GM12878 (cell line): ENCODE measurements around the gene CCNB1. TPM values are rescaled to one million over a fixed set of nuclear protein-coding genes. Genes with fewer than 3 reads are reported as not detected.

Source experiments
- ATAC-seq: fragments of 200-7000 bp; cut with Tn5 transposase; 3 replicates; pipeline ENCODE4 v1.9.1; 2020; ENCODE audit warnings: mild to moderate bottlenecking, moderate library complexity
- BruUV-seq: library from RNA; stranded (reverse); fragments of 400-500 nt; replicated peaks from 2 replicates; lab custom pipeline; 2021; lab: Mats Ljungman, UMichigan
- CTCF ChIA-PET: fragments of 300-600 bp; sonication (Branson Sonifier 250); formaldehyde crosslinking; extraction: SDS; loops from one replicate; lab custom pipeline; 2021; ENCODE audit warnings: inconsistent platforms; lab: Yijun Ruan, JAX
- POLR2A ChIA-PET: fragments of 350-600 bp; formaldehyde crosslinking; extraction: SDS; loops from one replicate; lab custom pipeline; 2021; ENCODE audit warnings: inconsistent platforms; lab: Charles Lee
- RAD21 ChIA-PET: fragments of 300-600 bp; sonication (Branson Sonifier 250); formaldehyde crosslinking; loops from one replicate; lab custom pipeline; 2023; ENCODE audit warnings: antibody characterized with exemption; ENCODE audit not compliant: unreplicated experiment; lab: Charles Lee
- SMC1A ChIA-PET: fragments of 300-600 bp; sonication (Branson Sonifier 250); formaldehyde crosslinking; loops from one replicate; lab custom pipeline; 2023; ENCODE audit not compliant: unreplicated experiment, uncharacterized antibody; lab: Charles Lee
- DNase-seq: peaks from one replicate; pipeline ENCODE4 v3.0.0-alpha.2; 2011; ENCODE audit warnings: low read depth, low spot score
- FAIRE-seq: peaks from 3 replicates; lab custom pipeline; 2011; peaks lifted over from hg19 to GRCh38; lab: Jason Lieb, UNC
- H2AFZ ChIP-seq: 2 replicates; pipeline ENCODE4 v1.6.0; 2011; ENCODE audit warnings: low read depth, low read length, control low read depth; ENCODE audit not compliant: control insufficient read depth
- H3K27ac ChIP-seq: 2 replicates; pipeline ENCODE4 v1.5.1; 2011; ENCODE audit warnings: control low read depth; ENCODE audit not compliant: control insufficient read depth, insufficient read depth
- H3K27me3 ChIP-seq, 2 experiments: replicated peaks in 1 of 2; 2 replicates each; pipeline versions ENCODE4 v1.6.0 to v1.6.1; 2011; ENCODE audit warnings: low read length in 1 of 2; ENCODE audit not compliant: control insufficient read depth in 2 of 2, insufficient read depth in 2 of 2
- H3K36me3 ChIP-seq, 2 experiments: 2 replicates each; pipeline ENCODE4 v1.5.1; 2011; ENCODE audit warnings: low read length in 1 of 2; ENCODE audit not compliant: control insufficient read depth in 2 of 2, insufficient read depth in 2 of 2
- H3K4me1 ChIP-seq: 2 replicates; pipeline ENCODE4 v1.6.1; 2011; ENCODE audit warnings: mild to moderate bottlenecking, low read length, moderate library complexity, mixed read lengths; ENCODE audit not compliant: control insufficient read depth, insufficient read depth
- H3K4me2 ChIP-seq: 2 replicates; pipeline ENCODE4 v1.6.0; 2011; ENCODE audit warnings: control low read depth; ENCODE audit not compliant: control insufficient read depth, insufficient read depth
- H3K4me3 ChIP-seq: fragments of 200-600 bp; sonication (generic); 2 replicates; pipeline ENCODE4 v1.5.1; 2016
- H3K79me2 ChIP-seq: 2 replicates; pipeline ENCODE4 v1.6.0; 2011; ENCODE audit warnings: low read length; ENCODE audit not compliant: control insufficient read depth, insufficient read depth
- H3K9ac ChIP-seq: 2 replicates; pipeline ENCODE4 v1.8.0; 2011; ENCODE audit warnings: low read length, control low read depth, mixed read lengths; ENCODE audit not compliant: control insufficient read depth, insufficient read depth
- H3K9me3 ChIP-seq: replicated peaks from 3 replicates; pipeline ENCODE4 v1.5.1; 2011; ENCODE audit warnings: mild to moderate bottlenecking, low read length; ENCODE audit not compliant: control insufficient read depth, insufficient read depth
- H4K20me1 ChIP-seq: 2 replicates; pipeline ENCODE4 v1.6.0; 2011; ENCODE audit not compliant: control insufficient read depth, insufficient read depth
- ATF7 ChIP-seq: fragments of 450-650 bp; IDR thresholded peaks from 2 replicates; pipeline ENCODE4 v1.6.1; 2016; ENCODE audit warnings: low read depth, mild to moderate bottlenecking
- BCL11A ChIP-seq: IDR thresholded peaks from 2 replicates; pipeline ENCODE4 v1.6.1; 2011; ENCODE audit warnings: low read depth, low read length
- CBFB ChIP-seq: IDR thresholded peaks from 2 replicates; pipeline ENCODE4 v1.6.1; 2016; ENCODE audit warnings: antibody characterized with exemption, low read depth
- CBX3 ChIP-seq: fragments of 200-600 bp; sonication (generic); IDR thresholded peaks from 2 replicates; pipeline ENCODE4 v1.6.1; 2016; ENCODE audit warnings: low read depth, borderline replicate concordance
- CBX5 ChIP-seq: sonication (generic); IDR thresholded peaks from 2 replicates; pipeline ENCODE4 v1.6.1; 2016; ENCODE audit warnings: low read depth, moderate library complexity, mild to moderate bottlenecking, inconsistent platforms
- GATAD2B ChIP-seq: fragments of 450-650 bp; conservative IDR thresholded peaks from 2 replicates; pipeline ENCODE4 v1.6.1; 2017; ENCODE audit warnings: low read depth, mild to moderate bottlenecking, moderate library complexity
- NFYA ChIP-seq: IDR thresholded peaks from 2 replicates; pipeline ENCODE4 v1.6.1; 2011; ENCODE audit warnings: low read depth, mild to moderate bottlenecking, low read length, improper control_type of control experiment, borderline replicate concordance
- NKRF ChIP-seq: fragments of 450-650 bp; conservative IDR thresholded peaks from 2 replicates; pipeline ENCODE4 v1.6.1; 2017; ENCODE audit warnings: mild to moderate bottlenecking, moderate library complexity
- NRF1 ChIP-seq: conservative IDR thresholded peaks from 2 replicates; pipeline ENCODE4 v1.6.1; 2011; ENCODE audit warnings: mild to moderate bottlenecking, low read depth, low read length, improper control_type of control experiment
- RB1 ChIP-seq: fragments of 450-650 bp; formaldehyde crosslinking; IDR thresholded peaks from 2 replicates; pipeline ENCODE4 v1.6.1; 2017; ENCODE audit warnings: mild to moderate bottlenecking, borderline replicate concordance
- SKIL ChIP-seq: fragments of 450-650 bp; IDR thresholded peaks from 2 replicates; pipeline ENCODE4 v1.6.1; 2017; ENCODE audit warnings: mild to moderate bottlenecking, low read depth, inconsistent platforms; ENCODE audit not compliant: poor library complexity, severe bottlenecking
- SMAD1 ChIP-seq: fragments of 450-650 bp; IDR thresholded peaks from 2 replicates; pipeline ENCODE4 v1.6.1; 2018; ENCODE audit warnings: mild to moderate bottlenecking, low read depth; ENCODE audit not compliant: partially characterized antibody
- SP1 ChIP-seq: IDR thresholded peaks from one replicate; pipeline ENCODE4 v1.6.1; 2011; ENCODE audit warnings: low read depth, low read length
- SRF ChIP-seq, 2 experiments: IDR thresholded peaks; 2 replicates each; pipeline ENCODE4 v1.6.1; 2011; ENCODE audit warnings: low read depth in 2 of 2, low read length in 2 of 2, mild to moderate bottlenecking in 1 of 2, moderate library complexity in 1 of 2
- TCF7 ChIP-seq: IDR thresholded peaks from 2 replicates; pipeline ENCODE4 v1.6.1; 2014; ENCODE audit warnings: antibody characterized with exemption, borderline replicate concordance
- ZZZ3 ChIP-seq: IDR thresholded peaks from 2 replicates; pipeline ENCODE4 v1.6.1; 2011; ENCODE audit warnings: low read depth; ENCODE audit not compliant: control insufficient read depth, insufficient read length
- WGBS: methylation state at CpG from one replicate; pipeline ENCODE4 v1.1.6; 2016; ENCODE audit warnings: low lambda C conversion rate; ENCODE audit not compliant: insufficient replicate concordance, insufficient coverage; ENCODE audit errors: missing lambda C conversion rate; 5-methylcytosine and 5-hydroxymethylcytosine counted together
- in situ Hi-C: fragments of 300-500 bp; cut with MboI; formaldehyde crosslinking; loops from 9 replicates; pipeline ENCODE4 v1.14.3; 2018; ENCODE audit warnings: mixed read lengths
- intact Hi-C: fragments of 100-400 bp; cut with micrococcal nuclease; formaldehyde crosslinking; loops from one replicate; pipeline ENCODE4 v1.14.2; 2022; ENCODE audit not compliant: unreplicated experiment
- polyA plus RNA-seq, 11 experiments: library from polyadenylated mRNA; depleted of rRNA in 4 of 11; unstranded in 6 of 11; stranded (reverse) in 5 of 11; fragments of >200 nt; fragmentation: Nextera tagmentation in 4 of 11; fragmentation: Illumina TruSeq in 1 of 11; extraction: Ambion mirVana in 4 of 11; extraction: Trizol in 1 of 11; gene quantifications; 1 replicate in 1 of 11; 2 replicates in 10 of 11; pipeline versions ENCODE4 v1.2.1 to v1.2.3, GENCODE V29; 2011 to 2016; ENCODE audit warnings: inconsistent platforms in 2 of 11, missing spikeins in 2 of 11, low read depth in 1 of 11
- total RNA-seq, 4 experiments: library from RNA; depleted of rRNA in 3 of 4; stranded (reverse); fragments of >200 nt in 3 of 4; fragmentation: Illumina TruSeq in 1 of 4; extraction: Trizol in 1 of 4; gene quantifications; 2 replicates each; pipeline versions ENCODE4 v1.2.1 to v1.2.3, GENCODE V29; 2013 to 2021
- TF ChIP-seq, protein P1 (sequence below): IDR thresholded peaks from 2 replicates; pipeline ENCODE4 v1.6.1; 2012; ENCODE audit warnings: low read depth, low read length, improper control_type of control experiment
- TF ChIP-seq, protein P2 (sequence below): fragments of 450-650 bp; IDR thresholded peaks from 2 replicates; pipeline ENCODE4 v1.6.1; 2017; ENCODE audit warnings: antibody characterized with exemption, mild to moderate bottlenecking, moderate library complexity

The CCNB1 gene
- total and polyA plus RNA-seq, 10 of the 15 experiments (the other 5 are each of a cell fraction or from before 2014, with no cell fraction given), result 148 to 403 (median 210) TPM

DNA sequence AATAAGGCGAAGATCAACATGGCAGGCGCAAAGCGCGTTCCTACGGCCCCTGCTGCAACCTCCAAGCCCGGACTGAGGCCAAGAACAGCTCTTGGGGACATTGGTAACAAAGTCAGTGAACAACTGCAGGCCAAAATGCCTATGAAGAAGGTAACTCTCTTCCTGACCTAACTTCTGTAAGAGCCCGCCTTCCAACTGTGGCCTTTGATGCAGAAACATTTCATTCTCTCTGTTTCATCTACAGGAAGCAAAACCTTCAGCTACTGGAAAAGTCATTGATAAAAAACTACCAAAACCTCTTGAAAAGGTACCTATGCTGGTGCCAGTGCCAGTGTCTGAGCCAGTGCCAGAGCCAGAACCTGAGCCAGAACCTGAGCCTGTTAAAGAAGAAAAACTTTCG, 979 bp downstream of the CCNB1 start:
- no peaks in the 10 kb centered on the region for H3K4me1 ChIP-seq
- CTCF ChIA-PET, result interaction anchor here (1.1 to 2.0 kb wide), 3 partner anchors 14 to 74 kb away, joined by 3 to 8 read pairs (median 4); partner anchors contain the start of genes CENPH and SLC30A5
- no peaks in the 10 kb centered on the region for H3K9me3 ChIP-seq
- H3K4me3 ChIP-seq, result peak overlapping the region; percentile 86
- peaks cover 28% of the 10 kb centered on the region for H3K79me2 ChIP-seq
- H4K20me1 ChIP-seq, result no peaks in the 10 kb centered on the region
- TF ChIP-seq CBX5 (no peak), RB1 (no peak), SMAD1 (no peak), NKRF (no peak), SRF (IDR thresholded peaks at IDR 0.05; ENCODE audit: low read depth in 2 of 2, low read length in 2 of 2) (no peak), GATAD2B (no peak), SKIL (no peak), BCL11A (no peak), ATF7 (no peak), NRF1 (no peak), CBFB (no peak), CBX3 (no peak), ZZZ3 (no peak), SP1 (no peak), NFYA (no peak), TCF7 (no peak)
- TF ChIP-seq, protein P1, sequence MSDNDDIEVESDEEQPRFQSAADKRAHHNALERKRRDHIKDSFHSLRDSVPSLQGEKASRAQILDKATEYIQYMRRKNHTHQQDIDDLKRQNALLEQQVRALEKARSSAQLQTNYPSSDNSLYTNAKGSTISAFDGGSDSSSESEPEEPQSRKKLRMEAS, result no peak
- TF ChIP-seq, protein P2, sequence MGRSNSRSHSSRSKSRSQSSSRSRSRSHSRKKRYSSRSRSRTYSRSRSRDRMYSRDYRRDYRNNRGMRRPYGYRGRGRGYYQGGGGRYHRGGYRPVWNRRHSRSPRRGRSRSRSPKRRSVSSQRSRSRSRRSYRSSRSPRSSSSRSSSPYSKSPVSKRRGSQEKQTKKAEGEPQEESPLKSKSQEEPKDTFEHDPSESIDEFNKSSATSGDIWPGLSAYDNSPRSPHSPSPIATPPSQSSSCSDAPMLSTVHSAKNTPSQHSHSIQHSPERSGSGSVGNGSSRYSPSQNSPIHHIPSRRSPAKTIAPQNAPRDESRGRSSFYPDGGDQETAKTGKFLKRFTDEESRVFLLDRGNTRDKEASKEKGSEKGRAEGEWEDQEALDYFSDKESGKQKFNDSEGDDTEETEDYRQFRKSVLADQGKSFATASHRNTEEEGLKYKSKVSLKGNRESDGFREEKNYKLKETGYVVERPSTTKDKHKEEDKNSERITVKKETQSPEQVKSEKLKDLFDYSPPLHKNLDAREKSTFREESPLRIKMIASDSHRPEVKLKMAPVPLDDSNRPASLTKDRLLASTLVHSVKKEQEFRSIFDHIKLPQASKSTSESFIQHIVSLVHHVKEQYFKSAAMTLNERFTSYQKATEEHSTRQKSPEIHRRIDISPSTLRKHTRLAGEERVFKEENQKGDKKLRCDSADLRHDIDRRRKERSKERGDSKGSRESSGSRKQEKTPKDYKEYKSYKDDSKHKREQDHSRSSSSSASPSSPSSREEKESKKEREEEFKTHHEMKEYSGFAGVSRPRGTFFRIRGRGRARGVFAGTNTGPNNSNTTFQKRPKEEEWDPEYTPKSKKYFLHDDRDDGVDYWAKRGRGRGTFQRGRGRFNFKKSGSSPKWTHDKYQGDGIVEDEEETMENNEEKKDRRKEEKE, result no peak
- peak overlapping the region; percentile 79 for H3K9ac ChIP-seq
- no peak for ATAC-seq
- intact Hi-C loops (loop anchor here (2.0 to 10.0 kb wide), 3 partner anchors 21 to 197 kb away; partner anchors contain the start of genes AK6, CENPH, RAD17 and SLC30A5), in situ Hi-C loops (no loop called here)
- peak overlapping the region; percentile 88 for H3K4me2 ChIP-seq
- no peak for DNase-seq
- RAD21 ChIA-PET, result interaction anchor here (1.1 to 1.7 kb wide), 2 partner anchors 74 to 167 kb away, joined by 3 to 5 read pairs; partner anchors contain the start of gene SLC30A5
- H3K27ac ChIP-seq, result peak overlapping the region; percentile 65
- SMC1A ChIA-PET, result interaction anchor here (0.7 to 1.6 kb wide), 5 partner anchors 10 to 68 kb away, joined by 3 to 5 read pairs (median 3); partner anchors contain the start of gene CDK7
- WGBS, result 14% methylated on average over 8 of the region's 8 CpGs
- BruUV-seq, result no TSS peak
- no peak for FAIRE-seq
- no peaks in the 10 kb centered on the region for H3K27me3 ChIP-seq
- H2AFZ ChIP-seq, result peak overlapping the region; percentile 70
- POLR2A ChIA-PET, result interaction anchor here (1.1 to 1.7 kb wide), 3 partner anchors 22 to 75 kb away, joined by 3 to 6 read pairs (median 3); partner anchors contain the start of gene CENPH
- peaks cover 2 to 4% of the 10 kb centered on the region in 2 experiments; a peak in 2 of 4 replicates for H3K36me3 ChIP-seq
